GM12878 (cell line): ENCODE results near the gene NPR1. TPM values are rescaled to one million over a fixed set of nuclear protein-coding genes. Genes with fewer than 3 reads are reported as not detected.

Source experiments
- ATAC-seq: fragments of 200-7000 bp; cut with Tn5 transposase; 3 replicates; pipeline ENCODE4 v1.9.1; 2020; ENCODE audit warnings: mild to moderate bottlenecking, moderate library complexity
- BruUV-seq: library from RNA; stranded (reverse); fragments of 400-500 nt; replicated peaks from 2 replicates; lab custom pipeline; 2021; lab: Mats Ljungman, UMichigan
- CTCF ChIA-PET: fragments of 300-600 bp; sonication (Branson Sonifier 250); formaldehyde crosslinking; extraction: SDS; loops from one replicate; lab custom pipeline; 2021; ENCODE audit warnings: inconsistent platforms; lab: Yijun Ruan, JAX
- POLR2A ChIA-PET: fragments of 350-600 bp; formaldehyde crosslinking; extraction: SDS; loops from one replicate; lab custom pipeline; 2021; ENCODE audit warnings: inconsistent platforms; lab: Charles Lee
- RAD21 ChIA-PET: fragments of 300-600 bp; sonication (Branson Sonifier 250); formaldehyde crosslinking; loops from one replicate; lab custom pipeline; 2023; ENCODE audit warnings: antibody characterized with exemption; ENCODE audit not compliant: unreplicated experiment; lab: Charles Lee
- SMC1A ChIA-PET: fragments of 300-600 bp; sonication (Branson Sonifier 250); formaldehyde crosslinking; loops from one replicate; lab custom pipeline; 2023; ENCODE audit not compliant: unreplicated experiment, uncharacterized antibody; lab: Charles Lee
- DNase-seq: peaks from one replicate; pipeline ENCODE4 v3.0.0-alpha.2; 2011; ENCODE audit warnings: low read depth, low spot score
- FAIRE-seq: peaks from 3 replicates; lab custom pipeline; 2011; peaks lifted over from hg19 to GRCh38; lab: Jason Lieb, UNC
- H2AFZ ChIP-seq: 2 replicates; pipeline ENCODE4 v1.6.0; 2011; ENCODE audit warnings: low read depth, low read length, control low read depth; ENCODE audit not compliant: control insufficient read depth
- H3K27ac ChIP-seq: 2 replicates; pipeline ENCODE4 v1.5.1; 2011; ENCODE audit warnings: control low read depth; ENCODE audit not compliant: control insufficient read depth, insufficient read depth
- H3K27me3 ChIP-seq, 2 experiments: replicated peaks in 1 of 2; 2 replicates each; pipeline versions ENCODE4 v1.6.0 to v1.6.1; 2011; ENCODE audit warnings: low read length in 1 of 2; ENCODE audit not compliant: control insufficient read depth in 2 of 2, insufficient read depth in 2 of 2
- H3K36me3 ChIP-seq, 2 experiments: 2 replicates each; pipeline ENCODE4 v1.5.1; 2011; ENCODE audit warnings: low read length in 1 of 2; ENCODE audit not compliant: control insufficient read depth in 2 of 2, insufficient read depth in 2 of 2
- H3K4me1 ChIP-seq: 2 replicates; pipeline ENCODE4 v1.6.1; 2011; ENCODE audit warnings: mild to moderate bottlenecking, low read length, moderate library complexity, mixed read lengths; ENCODE audit not compliant: control insufficient read depth, insufficient read depth
- H3K4me2 ChIP-seq: 2 replicates; pipeline ENCODE4 v1.6.0; 2011; ENCODE audit warnings: control low read depth; ENCODE audit not compliant: control insufficient read depth, insufficient read depth
- H3K4me3 ChIP-seq: fragments of 200-600 bp; sonication (generic); 2 replicates; pipeline ENCODE4 v1.5.1; 2016
- H3K79me2 ChIP-seq: 2 replicates; pipeline ENCODE4 v1.6.0; 2011; ENCODE audit warnings: low read length; ENCODE audit not compliant: control insufficient read depth, insufficient read depth
- H3K9ac ChIP-seq: 2 replicates; pipeline ENCODE4 v1.8.0; 2011; ENCODE audit warnings: low read length, control low read depth, mixed read lengths; ENCODE audit not compliant: control insufficient read depth, insufficient read depth
- H3K9me3 ChIP-seq: replicated peaks from 3 replicates; pipeline ENCODE4 v1.5.1; 2011; ENCODE audit warnings: mild to moderate bottlenecking, low read length; ENCODE audit not compliant: control insufficient read depth, insufficient read depth
- H4K20me1 ChIP-seq: 2 replicates; pipeline ENCODE4 v1.6.0; 2011; ENCODE audit not compliant: control insufficient read depth, insufficient read depth
- ATF7 ChIP-seq: fragments of 450-650 bp; IDR thresholded peaks from 2 replicates; pipeline ENCODE4 v1.6.1; 2016; ENCODE audit warnings: low read depth, mild to moderate bottlenecking
- IKZF2 ChIP-seq, 2 experiments: fragments of 450-650 bp; IDR thresholded peaks; 2 replicates each; pipeline ENCODE4 v1.6.1; 2017; ENCODE audit warnings: mild to moderate bottlenecking in 2 of 2, moderate library complexity in 2 of 2
- MEF2B ChIP-seq: fragments of 450-650 bp; IDR thresholded peaks from 2 replicates; pipeline ENCODE4 v1.6.1; 2018; ENCODE audit warnings: mild to moderate bottlenecking, moderate library complexity; ENCODE audit not compliant: partially characterized antibody, poor library complexity, severe bottlenecking
- NBN ChIP-seq: fragments of 450-650 bp; IDR thresholded peaks from 2 replicates; pipeline ENCODE4 v1.6.1; 2016
- NFYA ChIP-seq: IDR thresholded peaks from 2 replicates; pipeline ENCODE4 v1.6.1; 2011; ENCODE audit warnings: low read depth, mild to moderate bottlenecking, low read length, improper control_type of control experiment, borderline replicate concordance
- NFYB ChIP-seq: IDR thresholded peaks from 2 replicates; pipeline ENCODE4 v1.6.1; 2011; ENCODE audit warnings: low read depth, mild to moderate bottlenecking, low read length, improper control_type of control experiment, moderate library complexity; ENCODE audit not compliant: insufficient read depth
- NR2F1 ChIP-seq: fragments of 450-650 bp; conservative IDR thresholded peaks from 2 replicates; pipeline ENCODE4 v1.6.1; 2017; ENCODE audit warnings: mild to moderate bottlenecking
- POLR2AphosphoS5 ChIP-seq: IDR thresholded peaks from 2 replicates; pipeline ENCODE4 v1.6.1; 2011; ENCODE audit warnings: mild to moderate bottlenecking, low read length, inconsistent platforms
- RELB ChIP-seq: fragments of 450-650 bp; IDR thresholded peaks from 2 replicates; pipeline ENCODE4 v1.6.1; 2017; ENCODE audit warnings: low read depth, mild to moderate bottlenecking, moderate library complexity
- STAT3 ChIP-seq: IDR thresholded peaks from 2 replicates; pipeline ENCODE4 v1.6.1; 2011; ENCODE audit warnings: low read depth, low read length, improper control_type of control experiment
- SUPT20H ChIP-seq: IDR thresholded peaks from 2 replicates; pipeline ENCODE4 v1.6.1; 2011; ENCODE audit warnings: low read depth, mild to moderate bottlenecking, low read length, moderate library complexity, borderline replicate concordance; ENCODE audit not compliant: control insufficient read depth
- WGBS: methylation state at CpG from one replicate; pipeline ENCODE4 v1.1.6; 2016; ENCODE audit warnings: low lambda C conversion rate; ENCODE audit not compliant: insufficient replicate concordance, insufficient coverage; ENCODE audit errors: missing lambda C conversion rate; 5-methylcytosine and 5-hydroxymethylcytosine counted together
- in situ Hi-C: fragments of 300-500 bp; cut with MboI; formaldehyde crosslinking; loops from 9 replicates; pipeline ENCODE4 v1.14.3; 2018; ENCODE audit warnings: mixed read lengths
- intact Hi-C: fragments of 100-400 bp; cut with micrococcal nuclease; formaldehyde crosslinking; loops from one replicate; pipeline ENCODE4 v1.14.2; 2022; ENCODE audit not compliant: unreplicated experiment
- polyA plus RNA-seq, 11 experiments: library from polyadenylated mRNA; depleted of rRNA in 4 of 11; unstranded in 6 of 11; stranded (reverse) in 5 of 11; fragments of >200 nt; fragmentation: Nextera tagmentation in 4 of 11; fragmentation: Illumina TruSeq in 1 of 11; extraction: Ambion mirVana in 4 of 11; extraction: Trizol in 1 of 11; gene quantifications; 1 replicate in 1 of 11; 2 replicates in 10 of 11; pipeline versions ENCODE4 v1.2.1 to v1.2.3, GENCODE V29; 2011 to 2016; ENCODE audit warnings: inconsistent platforms in 2 of 11, missing spikeins in 2 of 11, low read depth in 1 of 11
- total RNA-seq, 4 experiments: library from RNA; depleted of rRNA in 3 of 4; stranded (reverse); fragments of >200 nt in 3 of 4; fragmentation: Illumina TruSeq in 1 of 4; extraction: Trizol in 1 of 4; gene quantifications; 2 replicates each; pipeline versions ENCODE4 v1.2.1 to v1.2.3, GENCODE V29; 2013 to 2021

NPR1 gene
- total and polyA plus RNA-seq, 10 of the 15 experiments (the other 5 are each of a cell fraction or from before 2014, with no cell fraction given): 0.09 to 2.1 (median 0.28) TPM; not detected in 1

DNA sequence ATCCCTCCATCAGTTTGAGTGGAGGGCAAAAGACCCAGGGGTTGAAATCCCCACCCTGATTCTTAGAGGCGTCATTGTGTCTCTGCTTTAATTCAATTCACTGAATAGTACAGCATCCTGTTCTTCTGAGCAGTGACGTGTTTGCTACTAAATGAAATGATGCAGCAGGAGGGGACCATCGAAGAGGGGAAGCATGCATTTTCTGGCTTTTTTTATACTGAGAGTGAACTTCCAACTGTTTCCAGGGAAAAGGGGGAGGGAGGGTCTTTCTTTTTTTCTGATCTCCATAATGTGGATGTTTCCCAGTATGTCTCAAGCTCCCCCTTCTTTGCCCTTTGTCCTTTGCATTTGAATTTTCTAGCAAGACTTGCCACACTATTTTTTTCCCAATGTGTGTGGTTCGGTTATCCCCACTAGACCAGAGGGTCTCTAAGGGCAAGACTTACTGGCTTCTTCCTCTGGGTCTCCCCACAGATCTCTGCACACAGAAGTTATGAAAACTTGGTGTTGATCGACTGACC is 52.0 kb downstream of the NPR1 start:
- WGBS: 27% methylated on average over 5 of the region's 5 CpGs
- no peak for TF ChIP-seq STAT3
- TF ChIP-seq NFYA: no peak
- peak in 1 of 2 experiments; percentile 51 for TF ChIP-seq IKZF2 (IDR thresholded peaks at IDR 0.05)
- TF ChIP-seq NR2F1: peak; percentile 62
- TF ChIP-seq MEF2B: peak; percentile 75
- 0 out of 2 replicates have a peak, but pooled peaks have one; percentile 37 for TF ChIP-seq RELB
- TF ChIP-seq POLR2AphosphoS5: 0 out of 2 replicates have a peak, but pooled peaks have one; percentile 15
- no peak for TF ChIP-seq SUPT20H
- TF ChIP-seq NFYB: no peak
- 0 out of 2 replicates have a peak, but pooled peaks have one; percentile 44 for TF ChIP-seq NBN
- peak; percentile 75 for TF ChIP-seq ATF7
- RAD21 ChIA-PET: interaction anchor here (1.3 to 8.5 kb wide), 3 partner anchors 12 to 55 kb away, joined by 6 to 139 read pairs (median 6); no protein-coding TSS in a partner anchor
- SMC1A ChIA-PET: interaction anchor here (0.8 to 10.3 kb wide), 8 partner anchors 8 to 236 kb away, joined by 3 to 144 read pairs (median 4); no protein-coding TSS in a partner anchor
- H3K27ac ChIP-seq: peak overlapping the region; percentile 57
- peak overlapping the region; percentile 85 for H3K4me3 ChIP-seq
- BruUV-seq: no TSS peak
- H3K4me2 ChIP-seq: peak overlapping the region; percentile 95
- ATAC-seq: peak; percentile 12
- CTCF ChIA-PET: interaction anchor here (1.1 to 7.0 kb wide), 3 partner anchors 13 to 53 kb away, joined by 3 to 63 read pairs (median 24); no protein-coding TSS in a partner anchor
- peaks cover 40% of the 10 kb centered on the region for H3K79me2 ChIP-seq
- peaks cover 32% of the 10 kb centered on the region for H3K4me1 ChIP-seq
- H3K27me3 ChIP-seq: no peaks in the 10 kb centered on the region
- in situ Hi-C loops: no loop called here
- no peak for DNase-seq
- FAIRE-seq: no peak
- intact Hi-C loops: no loop called here
- H3K9ac ChIP-seq: peak overlapping the region; percentile 54
- no peaks in the 10 kb centered on the region; the same call in 2 of the 3 replicates for H3K9me3 ChIP-seq
- H2AFZ ChIP-seq: no peak overlapping the region
- H4K20me1 ChIP-seq: no peaks in the 10 kb centered on the region
- H3K36me3 ChIP-seq: peaks cover 0 to 5% of the 10 kb centered on the region in 2 experiments; a peak in 1 of 4 replicates
- POLR2A ChIA-PET: interaction anchor here (0.6 to 8.7 kb wide), 8 partner anchors 8 to 1083 kb away, joined by 3 to 184 read pairs (median 5); partner anchors contain the start of gene RPS27
